GM23248 (cell line): ENCODE results near the gene FGD2. TPM values are rescaled to one million over a fixed set of nuclear protein-coding genes. Genes with fewer than 3 reads are reported as not detected.

Source experiments
- DNase-seq: peaks from one replicate; pipeline ENCODE4 v3.0.0-alpha.2; 2015
- H2AFZ ChIP-seq: fragments of 200-600 bp; sonication (generic); 2 replicates; pipeline ENCODE4 v1.6.1; 2016; ENCODE audit warnings: antibody characterized with exemption
- H3F3A ChIP-seq: fragments of 200-600 bp; sonication (generic); 2 replicates; pipeline ENCODE4 v1.6.1; 2016; ENCODE audit warnings: mild to moderate bottlenecking, antibody characterized with exemption, mixed run types; ENCODE audit not compliant: insufficient read depth
- H3K27ac ChIP-seq: fragments of 200-600 bp; sonication (generic); 2 replicates; pipeline ENCODE4 v1.5.1; 2016; ENCODE audit warnings: mild to moderate bottlenecking
- H3K27me3 ChIP-seq: fragments of 200-600 bp; sonication (generic); replicated peaks from 2 replicates; pipeline ENCODE4 v1.6.1; 2016; ENCODE audit warnings: mild to moderate bottlenecking; ENCODE audit not compliant: insufficient read depth
- H3K36me3 ChIP-seq: fragments of 200-600 bp; sonication (generic); 2 replicates; pipeline ENCODE4 v1.6.1; 2016; ENCODE audit warnings: low read depth, mild to moderate bottlenecking
- H3K4me1 ChIP-seq: fragments of 200-600 bp; sonication (generic); 2 replicates; pipeline ENCODE4 v1.6.1; 2016; ENCODE audit warnings: mild to moderate bottlenecking; ENCODE audit not compliant: insufficient read depth
- H3K4me2 ChIP-seq: fragments of 200-600 bp; sonication (generic); one replicate; pipeline ENCODE4 v1.6.1; 2016; ENCODE audit warnings: mild to moderate bottlenecking; ENCODE audit not compliant: unreplicated experiment
- H3K4me3 ChIP-seq: fragments of 200-600 bp; sonication (generic); 2 replicates; pipeline ENCODE4 v1.5.1; 2016; ENCODE audit warnings: mild to moderate bottlenecking
- H3K79me2 ChIP-seq: fragments of 200-600 bp; sonication (generic); 2 replicates; pipeline ENCODE4 v1.6.1; 2016; ENCODE audit warnings: mild to moderate bottlenecking; ENCODE audit not compliant: insufficient read depth
- H3K9ac ChIP-seq: fragments of 200-600 bp; sonication (generic); 2 replicates; pipeline ENCODE4 v1.6.1; 2016; ENCODE audit warnings: mild to moderate bottlenecking
- H3K9me2 ChIP-seq: fragments of 200-600 bp; sonication (generic); 2 replicates; pipeline ENCODE4 v1.6.1; 2016; ENCODE audit warnings: mixed run types, mild to moderate bottlenecking, moderate library complexity; ENCODE audit not compliant: insufficient read depth
- H3K9me3 ChIP-seq: fragments of 200-600 bp; sonication (generic); one replicate; pipeline ENCODE4 v1.6.1; 2017; ENCODE audit warnings: low read depth
- H4K20me1 ChIP-seq: fragments of 200-600 bp; sonication (generic); 2 replicates; pipeline ENCODE4 v1.6.0; 2016; ENCODE audit not compliant: insufficient read depth
- EZH2 ChIP-seq: fragments of 200-600 bp; sonication (generic); IDR thresholded peaks from 2 replicates; pipeline ENCODE4 v1.6.1; 2018; ENCODE audit warnings: antibody characterized with exemption, mild to moderate bottlenecking; ENCODE audit not compliant: insufficient read depth, poor library complexity, severe bottlenecking
- EZH2phosphoT487 ChIP-seq: fragments of 200-600 bp; sonication (generic); IDR thresholded peaks from 2 replicates; pipeline ENCODE4 v1.6.1; 2018; ENCODE audit warnings: antibody characterized with exemption, moderate library complexity, mild to moderate bottlenecking, low read depth; ENCODE audit not compliant: insufficient read depth
- WGBS, 2 experiments: methylation state at CpG; one replicate each; pipeline ENCODE4 v1.1.6; 2015 to 2017; ENCODE audit warnings: low lambda C conversion rate in 2 of 2, low coverage in 1 of 2; ENCODE audit errors: missing lambda C conversion rate in 2 of 2; 5-methylcytosine and 5-hydroxymethylcytosine counted together
- in situ Hi-C: fragments of 300-500 bp; cut with MboI; formaldehyde crosslinking; loops from 2 replicates; pipeline ENCODE4 v1.15.0; 2020
- polyA plus RNA-seq: library from polyadenylated mRNA; unstranded; fragments of >200 nt; fragmentation: Nextera tagmentation; extraction: Ambion mirVana; gene quantifications from 2 replicates; pipeline ENCODE4 v1.2.1, GENCODE V29; 2016
- total RNA-seq: library from RNA; depleted of rRNA; stranded (reverse); fragments of >200 nt; shearing (Covaris generic); gene quantifications from 2 replicates; pipeline ENCODE4 v1.2.3, GENCODE V29; 2014

The FGD2 gene
- total and polyA plus RNA-seq, 2 experiments from 2014 or later: not detected

- H4K20me1 ChIP-seq: no peaks in the 10 kb centered on the region
- H3K27ac ChIP-seq: no peak overlapping the region
- no peaks in the 10 kb centered on the region for H3K79me2 ChIP-seq
- no peaks in the 10 kb centered on the region for H3K9me3 ChIP-seq
- no peak overlapping the region for H3K4me3 ChIP-seq
- no peak for DNase-seq
- 68 to 78% methylated on average over 11 of the region's 11 CpGs for WGBS, 2 experiments
- in situ Hi-C loops: loop anchor here (10.0 kb wide), 1 partner anchor 230 kb away; no protein-coding TSS in a partner anchor
- 0 out of 2 replicates have a peak, but pooled peaks cover 7% of the 10 kb centered on the region for H3K4me1 ChIP-seq
- TF ChIP-seq EZH2 (no peak), EZH2phosphoT487 (no peak)
- no peaks in the 10 kb centered on the region for H3F3A ChIP-seq
- H3K9ac ChIP-seq: no peak overlapping the region
- H3K36me3 ChIP-seq: no peaks in the 10 kb centered on the region
- no peak overlapping the region for H2AFZ ChIP-seq
- no peaks in the 10 kb centered on the region for H3K9me2 ChIP-seq
- H3K27me3 ChIP-seq: no peaks in the 10 kb centered on the region
- H3K4me2 ChIP-seq: no peak overlapping the region
Measured at GRCh38 chr6:37004044-37004980, 1.1 kb upstream of the FGD2 start.

DNA sequence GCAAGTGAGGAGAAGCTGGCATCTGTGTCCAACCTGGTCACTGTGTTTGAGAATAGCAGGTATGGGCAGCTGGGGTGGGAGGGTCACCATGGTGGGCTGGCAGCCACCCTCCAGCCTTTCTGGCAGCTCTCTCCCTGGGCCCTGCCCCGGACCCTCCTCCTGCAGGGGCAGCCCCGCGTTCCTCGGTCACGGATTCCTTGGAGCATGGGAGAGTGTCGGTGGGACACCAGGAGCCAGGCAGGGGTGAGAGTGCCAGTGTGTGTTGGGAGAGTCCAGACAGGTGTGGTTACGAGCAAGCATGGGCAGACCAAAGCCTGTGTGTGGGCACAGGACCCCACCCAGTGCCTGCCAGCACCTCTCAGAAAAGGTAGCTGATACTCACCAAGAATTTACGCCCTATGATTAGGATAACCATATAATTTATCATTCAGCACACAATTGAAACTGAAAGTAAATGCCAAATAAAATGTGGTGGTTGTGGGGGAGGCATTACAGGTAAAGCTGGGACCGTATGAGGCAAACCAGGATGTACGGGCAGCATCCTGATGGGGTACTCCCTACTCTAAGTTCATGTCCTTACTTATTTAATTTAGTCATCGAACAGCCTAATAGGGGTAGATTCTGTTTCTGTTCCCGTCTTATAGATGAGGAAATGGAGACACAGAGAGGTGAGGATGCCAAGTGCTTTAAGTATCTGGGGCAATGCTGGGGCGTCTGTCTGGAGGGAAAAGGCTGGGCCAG lies 542 bp downstream of the FGD2 start:
- Histone ChIP-seq H3K27ac (no peak overlapping the region), H3F3A (no peaks in the 10 kb centered on the region), H3K79me2 (no peaks in the 10 kb centered on the region), H3K9me3 (no peaks in the 10 kb centered on the region), H3K4me2 (no peak overlapping the region), H2AFZ (no peak overlapping the region), H3K36me3 (no peaks in the 10 kb centered on the region), H3K4me3 (no peak overlapping the region), H3K9ac (no peak overlapping the region), H4K20me1 (no peaks in the 10 kb centered on the region), H3K27me3 (no peaks in the 10 kb centered on the region), H3K4me1 (0 out of 2 replicates have a peak, but pooled peaks cover 7% of the 10 kb centered on the region), H3K9me2 (no peaks in the 10 kb centered on the region)
- in situ Hi-C loops: loop anchor here (10.0 kb wide), 1 partner anchor 231 kb away; no protein-coding TSS in a partner anchor
- no peak for DNase-seq
- WGBS, 2 experiments: 86 to 89% methylated on average over 13 of the region's 13 CpGs
- no peak for TF ChIP-seq EZH2
- TF ChIP-seq EZH2phosphoT487: no peak

DNA sequence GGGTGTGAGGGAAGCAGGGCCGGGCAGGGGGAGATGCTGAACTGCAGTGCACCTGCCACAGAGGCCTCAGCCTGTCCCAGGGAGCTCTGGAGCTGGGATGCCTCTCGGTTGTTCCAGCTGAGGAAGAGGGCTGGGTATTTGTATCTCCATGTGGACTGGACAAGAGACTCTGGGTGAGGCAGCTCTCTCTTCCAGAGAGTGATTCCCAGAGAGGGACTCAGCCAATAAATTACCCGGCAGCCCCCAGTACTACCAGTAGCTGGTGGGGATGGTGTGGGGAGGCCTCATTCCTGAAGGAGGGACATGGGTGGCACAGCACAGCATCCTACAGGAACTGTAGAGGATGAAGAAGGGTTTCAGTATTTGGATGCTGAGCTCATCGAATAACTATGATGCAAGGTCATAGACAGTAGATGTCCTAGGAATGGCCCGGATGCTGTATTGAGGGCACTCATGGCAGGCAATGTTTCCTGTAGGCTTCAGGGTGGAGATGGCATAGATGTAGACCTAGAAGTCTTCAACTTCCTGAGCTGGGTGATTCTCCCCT lies 1.4 kb downstream of the FGD2 start:
- H2AFZ ChIP-seq: no peak overlapping the region
- TF ChIP-seq EZH2: no peak
- H3K36me3 ChIP-seq: no peaks in the 10 kb centered on the region
- no peak overlapping the region for H3K4me3 ChIP-seq
- no peak overlapping the region for H3K27ac ChIP-seq
- no peaks in the 10 kb centered on the region for H4K20me1 ChIP-seq
- peak; percentile 57 for DNase-seq
- H3K27me3 ChIP-seq: no peaks in the 10 kb centered on the region
- no peaks in the 10 kb centered on the region for H3K79me2 ChIP-seq
- no peak overlapping the region for H3K9ac ChIP-seq
- H3K4me2 ChIP-seq: no peak overlapping the region
- 0 out of 2 replicates have a peak, but pooled peaks cover 7% of the 10 kb centered on the region for H3K4me1 ChIP-seq
- H3K9me3 ChIP-seq: no peaks in the 10 kb centered on the region
- no peaks in the 10 kb centered on the region for H3K9me2 ChIP-seq
- in situ Hi-C loops: loop anchor here (10.0 kb wide), 1 partner anchor 232 kb away; no protein-coding TSS in a partner anchor
- WGBS, 2 experiments: 88 to 89% methylated on average over 5 of the region's 5 CpGs
- H3F3A ChIP-seq: no peaks in the 10 kb centered on the region
